HepG2 (cell line): ENCODE data around the gene GOLGA3. TPM values are rescaled to one million over a fixed set of nuclear protein-coding genes. Genes with fewer than 3 reads are reported as not detected.

Experiments used
- BORCS8-MEF2B ChIP-seq: sonication (generic); formaldehyde crosslinking; IDR thresholded peaks from 2 replicates; pipeline ENCODE4 v1.8.0; 2022; ENCODE audit warnings: mild to moderate bottlenecking, missing genetic modification reagents
- CREM ChIP-seq, 2 experiments: sonication (generic) in 1 of 2; formaldehyde crosslinking in 1 of 2; IDR thresholded peaks; 2 replicates each; pipeline versions ENCODE4 v1.4.0 to v1.6.1; 2016 to 2020; ENCODE audit warnings: antibody characterized with exemption in 1 of 2, mild to moderate bottlenecking in 1 of 2, missing genetic modification reagents in 1 of 2
- GATA4 ChIP-seq: sonication (generic); IDR thresholded peaks from 2 replicates; pipeline ENCODE4 v1.6.1; 2016; ENCODE audit warnings: antibody characterized with exemption, low read depth, borderline replicate concordance
- HOXA5 ChIP-seq: sonication (generic); formaldehyde crosslinking; IDR thresholded peaks from 2 replicates; pipeline ENCODE4 v1.4.0; 2020; ENCODE audit warnings: missing genetic modification reagents
- SAFB2 ChIP-seq: sonication (generic); formaldehyde crosslinking; IDR thresholded peaks from 2 replicates; pipeline ENCODE4 v1.5.1; 2020; ENCODE audit warnings: missing genetic modification reagents, low read depth, mild to moderate bottlenecking, borderline replicate concordance
- SMC3 ChIP-seq: IDR thresholded peaks from 2 replicates; pipeline ENCODE4 v1.6.1; 2011; ENCODE audit warnings: low read length, improper control_type of control experiment
- SOX6 ChIP-seq, 2 experiments: fragments of 450-650 bp in 1 of 2; sonication (generic) in 1 of 2; formaldehyde crosslinking in 1 of 2; IDR thresholded peaks; 2 replicates each; pipeline versions ENCODE4 v1.4.0 to v1.6.1; 2017 to 2020; ENCODE audit warnings: antibody characterized with exemption in 1 of 2, mild to moderate bottlenecking in 1 of 2, missing genetic modification reagents in 1 of 2
- SYNCRIP ChIP-seq: fragments of 200-400 bp; formaldehyde crosslinking; IDR thresholded peaks from 2 replicates; pipeline ENCODE4 v1.6.1; 2018; ENCODE audit warnings: mild to moderate bottlenecking, low read depth, low read length; ENCODE audit not compliant: insufficient read depth
- ZNF296 ChIP-seq: sonication (generic); formaldehyde crosslinking; conservative IDR thresholded peaks from 2 replicates; pipeline ENCODE4 v1.5.0; 2020; ENCODE audit warnings: mild to moderate bottlenecking, missing genetic modification reagents
- ZNF354B ChIP-seq: sonication (generic); formaldehyde crosslinking; IDR thresholded peaks from 2 replicates; pipeline ENCODE4 v1.8.0; 2022; ENCODE audit warnings: mild to moderate bottlenecking, missing genetic modification reagents
- ZNF446 ChIP-seq: sonication (generic); formaldehyde crosslinking; IDR thresholded peaks from 2 replicates; pipeline ENCODE4 v1.5.0; 2020; ENCODE audit warnings: mild to moderate bottlenecking, missing genetic modification reagents
- ZNF530 ChIP-seq: sonication (generic); formaldehyde crosslinking; IDR thresholded peaks from 2 replicates; pipeline ENCODE4 v1.5.0; 2020; ENCODE audit warnings: low read depth, mild to moderate bottlenecking, missing genetic modification reagents
- polyA plus RNA-seq, 8 experiments: library from polyadenylated mRNA; depleted of rRNA in 3 of 8; stranded (reverse) in 7 of 8; unstranded in 1 of 8; fragments of >200 nt; fragmentation: Illumina TruSeq in 4 of 8; extraction: Trizol in 4 of 8; gene quantifications; 2 replicates each; pipeline versions ENCODE4 v1.2.1 to v1.2.3, GENCODE V29; 2011 to 2016; ENCODE audit warnings: low read depth in 4 of 8, missing spikeins in 1 of 8, mixed read lengths in 1 of 8; ENCODE audit not compliant: insufficient read depth in 1 of 8
- total RNA-seq, 5 experiments: library from RNA; depleted of rRNA; stranded (reverse); fragments of >200 nt; fragmentation: Illumina TruSeq; extraction: Trizol; gene quantifications; 2 replicates each; pipeline ENCODE4 v1.2.3, GENCODE V29; 2016; ENCODE audit warnings: low read depth in 1 of 5
- TF ChIP-seq, protein P1 (sequence below): sonication (generic); formaldehyde crosslinking; IDR thresholded peaks from 2 replicates; pipeline ENCODE4 v1.4.0; 2020; ENCODE audit warnings: mild to moderate bottlenecking, missing genetic modification reagents
- TF ChIP-seq, protein P2 (sequence below): sonication (generic); formaldehyde crosslinking; IDR thresholded peaks from 2 replicates; pipeline ENCODE4 v1.8.1; 2023; ENCODE audit warnings: mild to moderate bottlenecking, moderate library complexity, missing genetic modification reagents
- TF ChIP-seq, protein P3 (sequence below): sonication (generic); formaldehyde crosslinking; IDR thresholded peaks from 2 replicates; pipeline ENCODE4 v1.4.0; 2020; ENCODE audit warnings: missing genetic modification reagents, borderline replicate concordance
- TF ChIP-seq, protein P4 (sequence below): sonication (generic); formaldehyde crosslinking; IDR thresholded peaks from 2 replicates; pipeline ENCODE4 v1.5.1; 2020; ENCODE audit warnings: missing genetic modification reagents, mild to moderate bottlenecking, borderline replicate concordance

GOLGA3 gene
- total and polyA plus RNA-seq, 2 of the 13 experiments (the other 11 are each of a cell fraction or from before 2014, with no cell fraction given), result 22.0 to 43.0 TPM

DNA sequence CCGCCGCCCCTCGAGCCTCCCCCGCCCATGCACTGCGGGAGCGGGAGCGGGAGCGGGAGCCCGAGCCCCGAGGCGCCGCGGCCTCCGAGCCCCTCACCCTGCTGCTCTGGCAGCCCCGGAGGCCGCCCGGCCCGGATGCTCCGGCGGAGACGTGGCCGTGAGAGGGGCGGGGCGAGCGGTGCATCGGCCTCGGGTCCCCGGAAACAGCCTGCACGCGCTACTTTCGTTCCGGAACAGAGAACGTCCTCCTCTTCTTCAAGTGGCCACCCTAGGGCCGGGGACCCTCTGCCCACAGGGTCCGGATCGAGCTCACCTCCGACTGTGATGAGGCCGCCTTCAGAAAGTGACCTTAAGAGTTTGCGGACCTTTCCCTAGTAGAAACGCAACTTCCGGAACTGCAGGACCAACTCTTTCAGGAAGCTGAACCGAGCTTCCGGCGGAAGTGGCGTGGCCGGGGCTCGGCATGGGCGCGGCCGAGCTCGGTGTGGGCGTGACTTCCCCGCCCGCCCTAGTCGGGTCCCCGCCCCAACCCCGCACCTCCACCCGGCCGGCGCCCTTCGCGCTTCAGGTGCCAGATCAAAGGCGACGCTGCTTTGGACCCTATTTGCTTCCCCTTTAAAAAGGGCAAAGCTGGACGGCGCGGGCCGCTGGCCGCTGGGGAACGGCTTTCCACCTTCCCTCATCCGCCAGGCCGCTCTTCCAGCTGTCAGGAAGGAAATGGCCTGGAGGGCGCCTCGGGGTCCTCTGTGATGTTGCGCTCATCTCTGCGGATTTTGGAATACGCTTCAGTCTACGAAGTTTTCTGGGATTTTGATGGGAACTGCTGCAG, at the start of gene GOLGA3 (continued):
- TF ChIP-seq, protein P1, sequence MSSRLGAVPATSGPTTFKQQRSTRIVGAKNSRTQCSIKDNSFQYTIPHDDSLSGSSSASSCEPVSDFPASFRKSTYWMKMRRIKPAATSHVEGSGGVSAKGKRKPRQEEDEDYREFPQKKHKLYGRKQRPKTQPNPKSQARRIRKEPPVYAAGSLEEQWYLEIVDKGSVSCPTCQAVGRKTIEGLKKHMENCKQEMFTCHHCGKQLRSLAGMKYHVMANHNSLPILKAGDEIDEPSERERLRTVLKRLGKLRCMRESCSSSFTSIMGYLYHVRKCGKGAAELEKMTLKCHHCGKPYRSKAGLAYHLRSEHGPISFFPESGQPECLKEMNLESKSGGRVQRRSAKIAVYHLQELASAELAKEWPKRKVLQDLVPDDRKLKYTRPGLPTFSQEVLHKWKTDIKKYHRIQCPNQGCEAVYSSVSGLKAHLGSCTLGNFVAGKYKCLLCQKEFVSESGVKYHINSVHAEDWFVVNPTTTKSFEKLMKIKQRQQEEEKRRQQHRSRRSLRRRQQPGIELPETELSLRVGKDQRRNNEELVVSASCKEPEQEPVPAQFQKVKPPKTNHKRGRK (CRISPR knock-in tag), result no peak
- TF ChIP-seq GATA4, result peak; percentile 34; the same call in 1 of the 2 replicates
- no peak for TF ChIP-seq SOX6 (IDR thresholded peaks at IDR 0.05)
- TF ChIP-seq SOX6 (CRISPR knock-in tag; IDR thresholded peaks at IDR 0.05), result peak; percentile 55; the same call in 1 of the 2 replicates
- peak; percentile 56; the same call in 1 of the 2 replicates for TF ChIP-seq SAFB2 (CRISPR knock-in tag)
- TF ChIP-seq BORCS8-MEF2B (CRISPR knock-in tag), result peak; percentile 73; the same call in 1 of the 2 replicates
- TF ChIP-seq, protein P2, sequence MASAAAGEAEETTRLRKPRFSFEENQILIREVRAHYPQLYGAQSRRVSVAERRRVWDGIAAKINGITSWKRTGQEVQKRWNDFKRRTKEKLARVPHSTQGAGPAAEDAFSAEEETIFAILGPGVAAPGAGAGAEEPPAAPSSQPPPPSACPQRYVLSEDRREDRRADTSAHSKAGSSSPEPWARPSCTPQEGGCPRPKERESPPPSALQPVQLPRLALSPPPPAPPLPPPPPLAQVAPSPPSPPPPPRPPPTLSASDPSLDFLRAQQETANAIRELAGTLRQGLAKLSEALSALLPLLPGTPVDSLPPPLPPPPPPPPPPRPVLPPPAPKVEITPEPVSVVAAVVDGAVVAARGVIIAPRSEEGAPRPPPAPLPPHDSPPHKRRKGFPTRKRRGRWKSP, result peak; percentile 32; the same call in 1 of the 2 replicates
- peak; percentile 89 for TF ChIP-seq CREM (IDR thresholded peaks at IDR 0.05)
- no peak for TF ChIP-seq CREM (CRISPR knock-in tag; IDR thresholded peaks at IDR 0.05)
- TF ChIP-seq, protein P3, sequence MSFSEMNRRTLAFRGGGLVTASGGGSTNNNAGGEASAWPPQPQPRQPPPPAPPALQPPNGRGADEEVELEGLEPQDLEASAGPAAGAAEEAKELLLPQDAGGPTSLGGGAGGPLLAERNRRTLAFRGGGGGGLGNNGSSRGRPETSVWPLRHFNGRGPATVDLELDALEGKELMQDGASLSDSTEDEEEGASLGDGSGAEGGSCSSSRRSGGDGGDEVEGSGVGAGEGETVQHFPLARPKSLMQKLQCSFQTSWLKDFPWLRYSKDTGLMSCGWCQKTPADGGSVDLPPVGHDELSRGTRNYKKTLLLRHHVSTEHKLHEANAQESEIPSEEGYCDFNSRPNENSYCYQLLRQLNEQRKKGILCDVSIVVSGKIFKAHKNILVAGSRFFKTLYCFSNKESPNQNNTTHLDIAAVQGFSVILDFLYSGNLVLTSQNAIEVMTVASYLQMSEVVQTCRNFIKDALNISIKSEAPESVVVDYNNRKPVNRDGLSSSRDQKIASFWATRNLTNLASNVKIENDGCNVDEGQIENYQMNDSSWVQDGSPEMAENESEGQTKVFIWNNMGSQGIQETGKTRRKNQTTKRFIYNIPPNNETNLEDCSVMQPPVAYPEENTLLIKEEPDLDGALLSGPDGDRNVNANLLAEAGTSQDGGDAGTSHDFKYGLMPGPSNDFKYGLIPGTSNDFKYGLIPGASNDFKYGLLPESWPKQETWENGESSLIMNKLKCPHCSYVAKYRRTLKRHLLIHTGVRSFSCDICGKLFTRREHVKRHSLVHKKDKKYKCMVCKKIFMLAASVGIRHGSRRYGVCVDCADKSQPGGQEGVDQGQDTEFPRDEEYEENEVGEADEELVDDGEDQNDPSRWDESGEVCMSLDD (CRISPR knock-in tag), result no peak
- TF ChIP-seq SYNCRIP, result no peak
- TF ChIP-seq ZNF530 (CRISPR knock-in tag), result no peak
- TF ChIP-seq ZNF354B (CRISPR knock-in tag), result no peak
- TF ChIP-seq, protein P4, sequence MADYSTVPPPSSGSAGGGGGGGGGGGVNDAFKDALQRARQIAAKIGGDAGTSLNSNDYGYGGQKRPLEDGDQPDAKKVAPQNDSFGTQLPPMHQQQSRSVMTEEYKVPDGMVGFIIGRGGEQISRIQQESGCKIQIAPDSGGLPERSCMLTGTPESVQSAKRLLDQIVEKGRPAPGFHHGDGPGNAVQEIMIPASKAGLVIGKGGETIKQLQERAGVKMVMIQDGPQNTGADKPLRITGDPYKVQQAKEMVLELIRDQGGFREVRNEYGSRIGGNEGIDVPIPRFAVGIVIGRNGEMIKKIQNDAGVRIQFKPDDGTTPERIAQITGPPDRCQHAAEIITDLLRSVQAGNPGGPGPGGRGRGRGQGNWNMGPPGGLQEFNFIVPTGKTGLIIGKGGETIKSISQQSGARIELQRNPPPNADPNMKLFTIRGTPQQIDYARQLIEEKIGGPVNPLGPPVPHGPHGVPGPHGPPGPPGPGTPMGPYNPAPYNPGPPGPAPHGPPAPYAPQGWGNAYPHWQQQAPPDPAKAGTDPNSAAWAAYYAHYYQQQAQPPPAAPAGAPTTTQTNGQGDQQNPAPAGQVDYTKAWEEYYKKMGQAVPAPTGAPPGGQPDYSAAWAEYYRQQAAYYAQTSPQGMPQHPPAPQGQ (CRISPR knock-in tag), result no peak
- no peak for TF ChIP-seq ZNF296 (CRISPR knock-in tag)
- TF ChIP-seq ZNF446 (CRISPR knock-in tag), result no peak
- no peak for TF ChIP-seq SMC3
- peak; percentile 88 for TF ChIP-seq HOXA5 (CRISPR knock-in tag)
